D721Med (cell line): ENCODE results near the gene INO80C.

Source experiments
- DNase-seq: peaks from one replicate; pipeline ENCODE4 v3.0.0; 2011; ENCODE audit warnings: low spot score; ENCODE audit not compliant: insufficient read length
- FAIRE-seq: peaks from 2 replicates; lab custom pipeline; 2011; peaks lifted over from hg19 to GRCh38; lab: Jason Lieb, UNC
- CTCF ChIP-seq: IDR thresholded peaks from 2 replicates; pipeline ENCODE4 v1.5.1; 2012; ENCODE audit warnings: mild to moderate bottlenecking, control low read depth; ENCODE audit not compliant: insufficient read depth; ENCODE audit errors: missing control alignments

INO80C gene

GRCh38 chr18:35497370-35498197 lies at the start of gene INO80C:
TSS of gene INO80C (minus strand) at chr18:35497960. CDS start at chr18:35497874, 86 bp downstream.
- DNase-seq, result peak; percentile 90
- peak; percentile 44 for FAIRE-seq
- no peak for TF ChIP-seq CTCF

GRCh38 chr18:35547008-35547605 lies 49.3 kb upstream of the INO80C start:
- FAIRE-seq, result peak; percentile 46
- no peak for TF ChIP-seq CTCF
- no peak for DNase-seq

- no peak for TF ChIP-seq CTCF
- FAIRE-seq (no peak), DNase-seq (no peak)
These were observed 44.6 kb upstream of the INO80C start for GRCh38 chr18:35542356-35542755.

- no peak for FAIRE-seq
- TF ChIP-seq CTCF, result no peak
- no peak for DNase-seq
These were observed 37.5 kb upstream of the INO80C start for GRCh38 chr18:35535297-35535696.

- no peak for TF ChIP-seq CTCF
- DNase-seq (no peak), FAIRE-seq (no peak)
These were observed 36.2 kb upstream of the INO80C start for GRCh38 chr18:35533916-35534405.

GRCh38 chr18:35528749-35529274 lies 31.1 kb upstream of the INO80C start:
- DNase-seq (no peak), FAIRE-seq (no peak)
- no peak for TF ChIP-seq CTCF
